Osteoblast (primary cell): Measurements from ENCODE around the gene CACNA2D3. TPM values are rescaled to one million over a fixed set of nuclear protein-coding genes. Genes with fewer than 3 reads are reported as not detected.

Experiments used
- DNase-seq: peaks from one replicate; pipeline ENCODE4 v3.0.0; 2011; ENCODE audit warnings: low spot score, mixed read lengths; ENCODE audit not compliant: insufficient read length; ENCODE audit errors: missing footprints
- H2AFZ ChIP-seq: 2 replicates; pipeline ENCODE4 v1.6.0; 2011; ENCODE audit warnings: mild to moderate bottlenecking, low read length
- H3K27ac ChIP-seq: 2 replicates; pipeline ENCODE4 v1.5.1; 2011; ENCODE audit warnings: mild to moderate bottlenecking, low read depth, low read length, moderate library complexity
- H3K27me3 ChIP-seq: 2 replicates; pipeline ENCODE4 v1.6.0; 2012; ENCODE audit warnings: mild to moderate bottlenecking, control low read depth, inconsistent platforms, low read length, moderate library complexity; ENCODE audit not compliant: insufficient read depth
- H3K36me3 ChIP-seq: 2 replicates; pipeline ENCODE4 v1.5.1; 2011; ENCODE audit warnings: mild to moderate bottlenecking, low read length, control low read depth, moderate library complexity; ENCODE audit not compliant: insufficient read depth
- H3K4me1 ChIP-seq: 2 replicates; pipeline ENCODE4 v1.5.1; 2011; ENCODE audit warnings: mild to moderate bottlenecking, low read length, control low read depth, moderate library complexity; ENCODE audit not compliant: insufficient read depth
- H3K4me2 ChIP-seq: 2 replicates; pipeline ENCODE4 v1.6.0; 2011; ENCODE audit warnings: mild to moderate bottlenecking, low read length; ENCODE audit not compliant: insufficient read depth
- H3K4me3 ChIP-seq: fragments of 200-600 bp; sonication (generic); 3 replicates; pipeline ENCODE4 v1.5.1; 2012; ENCODE audit warnings: mild to moderate bottlenecking, low read length, inconsistent platforms; ENCODE audit not compliant: insufficient read depth
- H3K79me2 ChIP-seq: 2 replicates; pipeline ENCODE4 v1.6.0; 2012; ENCODE audit warnings: mild to moderate bottlenecking, low read length, control low read depth, inconsistent platforms; ENCODE audit not compliant: insufficient read depth
- H3K9me3 ChIP-seq: 2 replicates; pipeline ENCODE4 v1.5.1; 2011; ENCODE audit warnings: low read depth, low read length, control low read depth
- H4K20me1 ChIP-seq: 2 replicates; pipeline ENCODE4 v1.6.0; 2012; ENCODE audit warnings: mild to moderate bottlenecking, low read length, control low read depth; ENCODE audit not compliant: insufficient read depth
- CTCF ChIP-seq: IDR thresholded peaks from 2 replicates; pipeline ENCODE4 v1.5.1; 2011; ENCODE audit warnings: mild to moderate bottlenecking, low read depth, low read length, moderate library complexity; ENCODE audit errors: extremely low read depth
- total RNA-seq: library from RNA; depleted of rRNA; stranded (reverse); fragments of >200 nt; gene quantifications from 2 replicates; pipeline ENCODE4 v1.2.3, GENCODE V29; 2012

Gene CACNA2D3
- total RNA-seq, 1 donor, result 0.36 TPM

GRCh38 chr3:54384279-54384678, 261.9 kb downstream of the CACNA2D3 start:
- H3K4me1 ChIP-seq, result no peaks in the 10 kb centered on the region
- no peak for DNase-seq
- H3K9me3 ChIP-seq, result no peaks in the 10 kb centered on the region
- no peak for TF ChIP-seq CTCF
- H3K27me3 ChIP-seq, result no peaks in the 10 kb centered on the region
- no peak overlapping the region for H3K4me2 ChIP-seq
- H3K4me3 ChIP-seq, result no peak overlapping the region
- H3K27ac ChIP-seq, result no peak overlapping the region
- no peaks in the 10 kb centered on the region for H3K36me3 ChIP-seq
- H2AFZ ChIP-seq, result no peak overlapping the region
- no peaks in the 10 kb centered on the region for H4K20me1 ChIP-seq
- H3K79me2 ChIP-seq, result no peaks in the 10 kb centered on the region

GRCh38 chr3:54390582-54390981, 268.2 kb downstream of the CACNA2D3 start:
- Histone ChIP-seq H3K27me3 (no peaks in the 10 kb centered on the region), H4K20me1 (no peaks in the 10 kb centered on the region), H2AFZ (no peak overlapping the region), H3K36me3 (no peaks in the 10 kb centered on the region), H3K4me1 (no peaks in the 10 kb centered on the region), H3K27ac (no peak overlapping the region), H3K4me3 (no peak overlapping the region), H3K79me2 (no peaks in the 10 kb centered on the region), H3K4me2 (no peak overlapping the region), H3K9me3 (no peaks in the 10 kb centered on the region)
- TF ChIP-seq CTCF, result no peak
- DNase-seq, result no peak

- Histone ChIP-seq H3K4me1 (no peaks in the 10 kb centered on the region), H3K36me3 (no peaks in the 10 kb centered on the region), H3K79me2 (no peaks in the 10 kb centered on the region), H2AFZ (no peak overlapping the region), H3K27me3 (no peaks in the 10 kb centered on the region), H3K9me3 (no peaks in the 10 kb centered on the region), H4K20me1 (no peaks in the 10 kb centered on the region), H3K27ac (no peak overlapping the region), H3K4me3 (no peak overlapping the region), H3K4me2 (no peak overlapping the region)
- DNase-seq, result no peak
- TF ChIP-seq CTCF, result no peak
Measured at GRCh38 chr3:54393150-54393549, 270.8 kb downstream of the CACNA2D3 start.

GRCh38 chr3:54408328-54408727, 286.0 kb downstream of the CACNA2D3 start:
- H3K27ac ChIP-seq, result no peak overlapping the region
- H4K20me1 ChIP-seq, result no peaks in the 10 kb centered on the region
- H3K27me3 ChIP-seq, result no peaks in the 10 kb centered on the region
- H3K79me2 ChIP-seq, result no peaks in the 10 kb centered on the region
- H3K9me3 ChIP-seq, result no peaks in the 10 kb centered on the region
- no peaks in the 10 kb centered on the region for H3K36me3 ChIP-seq
- H2AFZ ChIP-seq, result no peak overlapping the region
- H3K4me2 ChIP-seq, result no peak overlapping the region
- H3K4me3 ChIP-seq, result no peak overlapping the region
- DNase-seq, result no peak
- no peak for TF ChIP-seq CTCF
- no peaks in the 10 kb centered on the region for H3K4me1 ChIP-seq
